Muscle of back (tissue), 11 donors: ENCODE measurements around the gene HNRNPA2B1. TPM values are rescaled to one million over a fixed set of nuclear protein-coding genes. Genes with fewer than 3 reads are reported as not detected.
"Not testable (repeated sequence)": the region's sequence is repeated elsewhere in the genome, so short reads cannot be mapped to it uniquely, and the experiment has no call there.

ENCODE experiments used
- DNase-seq, 3 donors: peaks; one replicate each; pipeline versions ENCODE4 v3.0.0 to v3.0.0-alpha.2; 2013
- polyA plus RNA-seq, 10 donors: library from polyadenylated mRNA; unstranded; fragments of 120-200 nt; gene quantifications; one replicate each; pipeline ENCODE4 v1.2.1, GENCODE V29; 2013; ENCODE audit not compliant: insufficient read length in 10 of 10

Gene HNRNPA2B1
- polyA plus RNA-seq, 10 donors = 649 to 890 (median 776) TPM

GRCh38 chr7:26149391-26149977 lies 51.1 kb downstream of the HNRNPA2B1 start:
- no peak for DNase-seq

GRCh38 chr7:26148307-26148700 lies 52.2 kb downstream of the HNRNPA2B1 start:
- not testable (repeated sequence) for DNase-seq

GRCh38 chr7:26147646-26148306 lies 52.8 kb downstream of the HNRNPA2B1 start:
- DNase-seq = not testable (repeated sequence)

- DNase-seq = no peak
Observed at GRCh38 chr7:26147030-26147429, 53.5 kb downstream of the HNRNPA2B1 start.

- DNase-seq = no peak
Observed at GRCh38 chr7:26145238-26145637, 55.3 kb downstream of the HNRNPA2B1 start.

- no peak for DNase-seq
Observed at GRCh38 chr7:26144184-26145080, 56.1 kb downstream of the HNRNPA2B1 start.

- DNase-seq = no peak
Observed at GRCh38 chr7:26143298-26144048, 57.1 kb downstream of the HNRNPA2B1 start.

GRCh38 chr7:26141077-26141476 lies 59.5 kb downstream of the HNRNPA2B1 start:
- no peak for DNase-seq

GRCh38 chr7:26140380-26140779 lies 60.2 kb downstream of the HNRNPA2B1 start:
- no peak for DNase-seq

Other genes starting within 250 kb of the HNRNPA2B1 start
- 1 to 10 TPM; 1.7 to 5.9 (median 4.2) TPM for gene NFE2L3, start 48.5 kb downstream of the HNRNPA2B1 start, polyA plus RNA-seq
- 100 to 1,000 TPM; 155 to 211 (median 180) TPM for gene CBX3, start 999 bp upstream of the HNRNPA2B1 start, polyA plus RNA-seq
- gene SNX10, start 91.1 kb upstream of the HNRNPA2B1 start, polyA plus RNA-seq = 1 to 10 TPM; 1.8 to 3.0 (median 2.2) TPM